Naive thymus-derived CD4-positive, alpha-beta T cell (primary cell): ENCODE results near the gene LBHD1. TPM values are rescaled to one million over a fixed set of nuclear protein-coding genes. Genes with fewer than 3 reads are reported as not detected.
"Not testable (repeated sequence)": the region's sequence is repeated elsewhere in the genome, so short reads cannot be mapped to it uniquely, and the experiment has no call there.

ENCODE experiments used
- ATAC-seq: fragments of 150-1000 bp; cut with Tn5 transposase; 2 replicates; pipeline ENCODE4 v1.10.0; 2021; ENCODE audit warnings: mild to moderate bottlenecking, moderate library complexity
- CTCF ChIA-PET: fragments of 350-600 bp; sonication (Branson Sonifier 250); formaldehyde crosslinking; loops from one replicate; lab custom pipeline; 2021; ENCODE audit warnings: antibody characterized with exemption; lab: Charles Lee
- POLR2A ChIA-PET: fragments of 350-600 bp; sonication (Branson Sonifier 250); formaldehyde crosslinking; loops from one replicate; lab custom pipeline; 2021; ENCODE audit warnings: antibody characterized with exemption, inconsistent platforms; lab: Charles Lee
- DNase-seq, 9 donors: peaks; one replicate each; pipeline versions ENCODE4 v3.0.0 to v3.0.0-alpha.2; 2020 to 2022; ENCODE audit warnings: mixed read lengths in 1 of 9
- H3K27ac ChIP-seq: one replicate; pipeline ENCODE4 v1.7.0; 2013; ENCODE audit warnings: mild to moderate bottlenecking, low read depth, low read length, moderate library complexity
- H3K27me3 ChIP-seq, 2 donors: one replicate each; pipeline ENCODE4 v1.7.0; 2013; ENCODE audit warnings: low read length in 2 of 2, mild to moderate bottlenecking in 2 of 2, moderate library complexity in 2 of 2; ENCODE audit not compliant: control insufficient read depth in 2 of 2, insufficient read depth in 2 of 2
- H3K36me3 ChIP-seq, 3 experiments: 1 replicate in 2 of 3; 2 replicates in 1 of 3; pipeline ENCODE4 v1.7.0; 2013; ENCODE audit warnings: low read length in 3 of 3, mild to moderate bottlenecking in 3 of 3, moderate library complexity in 1 of 3; ENCODE audit not compliant: insufficient read depth in 3 of 3, control insufficient read depth in 2 of 3
- H3K4me1 ChIP-seq, 2 donors: one replicate each; pipeline ENCODE4 v1.7.0; 2013; ENCODE audit warnings: low read length in 2 of 2, mild to moderate bottlenecking in 2 of 2, moderate library complexity in 1 of 2; ENCODE audit not compliant: control insufficient read depth in 2 of 2, insufficient read depth in 2 of 2
- H3K4me3 ChIP-seq: 2 replicates; pipeline ENCODE4 v1.7.0; 2013; ENCODE audit warnings: mild to moderate bottlenecking, low read length
- H3K9me3 ChIP-seq, 3 experiments: 1 replicate in 2 of 3; 2 replicates in 1 of 3; pipeline ENCODE4 v1.7.0; 2013; ENCODE audit warnings: low read length in 3 of 3; ENCODE audit not compliant: control insufficient read depth in 2 of 3
- H3K27ac Mint-ChIP-seq, 9 donors: one replicate each; pipeline ENCODE4 v1.8.0; 2020 to 2022; ENCODE audit warnings: mixed read lengths in 9 of 9, mild to moderate bottlenecking in 8 of 9, moderate library complexity in 5 of 9, inconsistent platforms in 2 of 9
- H3K27me3 Mint-ChIP-seq, 5 donors: one replicate each; pipeline ENCODE4 v1.8.0; 2021 to 2022; ENCODE audit warnings: mixed read lengths in 5 of 5, mild to moderate bottlenecking in 1 of 5
- H3K36me3 Mint-ChIP-seq, 5 donors: one replicate each; pipeline ENCODE4 v1.8.0; 2020 to 2022; ENCODE audit warnings: mixed read lengths in 5 of 5, mild to moderate bottlenecking in 3 of 5, inconsistent platforms in 1 of 5
- H3K4me1 Mint-ChIP-seq, 7 donors: one replicate each; pipeline ENCODE4 v1.8.0; 2020 to 2022; ENCODE audit warnings: mixed read lengths in 7 of 7, mild to moderate bottlenecking in 3 of 7, inconsistent platforms in 1 of 7
- H3K4me3 Mint-ChIP-seq, 10 donors: one replicate each; pipeline ENCODE4 v1.8.0; 2020 to 2022; ENCODE audit warnings: mild to moderate bottlenecking in 10 of 10, mixed read lengths in 10 of 10, moderate library complexity in 6 of 10, inconsistent platforms in 2 of 10
- H3K9me3 Mint-ChIP-seq, 11 donors: one replicate each; pipeline ENCODE4 v1.8.0; 2020 to 2022; ENCODE audit warnings: mixed read lengths in 11 of 11, mild to moderate bottlenecking in 4 of 11, inconsistent platforms in 1 of 11, moderate library complexity in 1 of 11
- intact Hi-C, 2 donors: fragments of 100-400 bp; cut with micrococcal nuclease; formaldehyde crosslinking; loops; one replicate each; pipeline ENCODE4 v1.15.1; 2023
- polyA plus RNA-seq, 2 donors: library from polyadenylated mRNA; unstranded; fragments of 300-500 nt; fragmentation: Illumina TruSeq; gene quantifications; one replicate each; pipeline ENCODE4 v1.2.3, GENCODE V29; 2021
- total RNA-seq, 6 experiments: library from RNA in 5 of 6; stranded (reverse) in 5 of 6; gene quantifications; 1 replicate in 5 of 6; 2 replicates in 1 of 6; pipeline ENCODE4 v1.2.3 and lab custom pipeline; 2021 to 2026

Gene LBHD1
- total and polyA plus RNA-seq, 7 experiments from 2014 or later: 3.5 to 26.4 (median 18.6) TPM

DNA sequence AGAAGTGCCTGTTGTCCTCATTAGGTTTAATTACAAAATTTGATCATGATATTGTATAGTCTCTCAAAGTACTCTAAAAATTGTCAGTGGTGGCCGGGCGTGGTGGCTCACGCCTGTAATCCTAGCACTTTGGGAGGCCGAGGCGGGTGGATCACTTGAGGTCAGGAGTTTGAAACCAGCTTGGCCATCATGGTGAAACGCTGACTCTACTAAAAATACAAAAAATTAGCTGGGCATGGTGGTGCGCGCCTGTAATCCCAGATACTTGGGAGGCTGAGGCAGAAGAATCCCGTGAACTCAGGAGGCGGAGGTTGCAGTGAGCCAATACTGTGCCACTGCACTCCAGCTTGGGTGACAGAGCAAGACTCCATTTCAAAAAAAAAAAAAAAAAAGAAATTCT lies 3.3 kb upstream of the LBHD1 start:
- H3K9me3 ChIP-seq, H3K27me3 Mint-ChIP-seq, ATAC-seq, H3K9me3 Mint-ChIP-seq, H3K27me3 ChIP-seq, H3K4me3 ChIP-seq, DNase-seq, CTCF ChIA-PET, H3K27ac ChIP-seq: not testable (repeated sequence)
- POLR2A ChIA-PET: interaction anchor here (0.6 to 14.8 kb wide), 8 partner anchors 7 to 85 kb away, joined by 3 to 332 read pairs (median 11); partner anchors contain the start of genes BSCL2, C11orf98, CSKMT and GANAB
- peaks cover 4 to 28% (median 10%) of the 10 kb centered on the region in 5 donors for H3K36me3 Mint-ChIP-seq
- peak overlapping the region in 3 of 9 donors; percentile 23 to 62 (median 47) for H3K27ac Mint-ChIP-seq
- H3K4me1 Mint-ChIP-seq: peaks cover 29 to 67% (median 56%) of the 10 kb centered on the region in 7 donors
- intact Hi-C loops: loop anchor here in 1 of 2 donors (10.0 kb wide), 1 partner anchor 251 kb away; no protein-coding TSS in a partner anchor
- Histone ChIP-seq H3K36me3 (peaks cover 0 to 46% (median 3%) of the 10 kb centered on the region in 3 experiments), H3K4me1 (peaks cover 13 to 31% of the 10 kb centered on the region in 2 donors)
- peak overlapping the region in 1 of 10 donors; percentile 41 for H3K4me3 Mint-ChIP-seq

GRCh38 chr11:62673196-62673525 lies 1.1 kb upstream of the LBHD1 start:
- POLR2A ChIA-PET: interaction anchor here (0.9 to 14.8 kb wide), 17 partner anchors 4 to 182 kb away, joined by 3 to 332 read pairs (median 4); partner anchors contain the start of genes BSCL2, C11orf98, CSKMT and GANAB
- Mint-ChIP-seq H3K4me3 (peak overlapping the region; percentile 47 to 100 (median 99)), H3K27me3 (no peaks in the 10 kb centered on the region), H3K4me1 (peaks cover 26 to 68% (median 57%) of the 10 kb centered on the region in 7 donors), H3K9me3 (no peaks in the 10 kb centered on the region), H3K27ac (peak overlapping the region in 5 of 9 donors; percentile 22 to 97 (median 91)), H3K36me3 (peaks cover 4 to 31% (median 10%) of the 10 kb centered on the region in 5 donors)
- H3K4me1 ChIP-seq: peaks cover 9 to 29% of the 10 kb centered on the region in 2 donors
- no peaks in the 10 kb centered on the region for H3K9me3 ChIP-seq
- peaks cover 0 to 42% (median 3%) of the 10 kb centered on the region in 3 experiments for H3K36me3 ChIP-seq
- ATAC-seq: no peak
- intact Hi-C loops: loop anchor here in 1 of 2 donors (2.0 to 10.0 kb wide), 3 partner anchors 50 to 248 kb away; no protein-coding TSS in a partner anchor
- peak overlapping the region; percentile 90 for H3K27ac ChIP-seq
- peak overlapping the region; percentile 2 for H3K4me3 ChIP-seq
- H3K27me3 ChIP-seq: no peaks in the 10 kb centered on the region
- no peak for DNase-seq
- CTCF ChIA-PET: interaction anchor here (1.0 to 1.5 kb wide), 2 partner anchors 9 to 22 kb away, joined by 3 to 11 read pairs; partner anchors contain the start of genes C11orf98 and CSKMT

DNA sequence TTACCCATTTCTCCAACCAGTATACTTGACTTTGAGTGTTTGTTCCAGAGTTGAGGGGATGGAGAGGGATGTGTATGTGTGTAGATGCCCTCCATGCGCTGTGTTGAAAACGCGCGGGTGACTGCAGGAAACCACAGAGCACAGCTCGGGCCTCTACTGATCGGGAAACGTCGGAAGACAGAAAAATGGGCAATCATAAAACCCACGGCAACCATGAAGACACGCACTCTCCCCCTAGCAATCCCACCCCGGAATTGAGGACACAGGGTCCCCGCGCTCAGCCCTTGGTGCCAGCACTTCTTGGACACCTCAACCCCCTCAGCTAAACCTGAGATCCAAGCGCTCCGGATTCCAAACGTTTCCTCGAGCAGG lies 845 bp downstream of the LBHD1 start:
- POLR2A ChIA-PET: interaction anchor here (0.7 to 14.8 kb wide), 29 partner anchors 6 to 211 kb away, joined by 3 to 332 read pairs (median 8); partner anchors contain the start of genes B3GAT3, BSCL2, EEF1G and GANAB

GRCh38 chr11:62669420-62670161 lies 2.5 kb downstream of the LBHD1 start:
- Histone ChIP-seq H3K4me3 (no peak overlapping the region), H3K4me1 (peaks cover 21 to 33% of the 10 kb centered on the region in 2 donors), H3K27ac (peak overlapping the region; percentile 90), H3K9me3 (no peaks in the 10 kb centered on the region), H3K36me3 (peaks cover 0 to 38% (median 0%) of the 10 kb centered on the region in 3 experiments), H3K27me3 (no peaks in the 10 kb centered on the region)
- ChIA-PET CTCF (interaction anchor here (0.6 to 1.3 kb wide), 2 partner anchors 49 to 75 kb away, joined by 3 to 4 read pairs; no protein-coding TSS in a partner anchor), POLR2A (interaction anchor here (0.6 to 14.8 kb wide), 17 partner anchors 8 to 1511 kb away, joined by 3 to 332 read pairs (median 5); partner anchors contain the start of genes B3GAT3, BSCL2, GANAB and GNG3)
- Mint-ChIP-seq H3K36me3 (peaks cover under 1 to 28% (median under 1%) of the 10 kb centered on the region in 5 donors), H3K27me3 (no peaks in the 10 kb centered on the region), H3K9me3 (peaks cover 0 to 3% (median 0%) of the 10 kb centered on the region in 11 donors), H3K4me1 (peaks cover 12 to 70% (median 53%) of the 10 kb centered on the region in 7 donors), H3K4me3 (peak overlapping the region in 7 of 10 donors; percentile 32 to 100 (median 98)), H3K27ac (peak overlapping the region in 8 of 9 donors; percentile 79 to 97 (median 95))
- ATAC-seq: no peak
- intact Hi-C loops: loop anchor here (2.0 to 10.0 kb wide), 3 partner anchors 17 to 245 kb away; partner anchors contain the start of gene INTS5 (in 2 of the 2)
- DNase-seq: no peak

More for the DNA sequence above, 845 bp downstream of the LBHD1 start:
- intact Hi-C loops: loop anchor here (1.0 to 10.0 kb wide), 6 partner anchors 8 to 246 kb away; partner anchors contain the start of genes INTS5 (in 2 of the 2), UBXN1 (in 2 of the 2) and TUT1 (in 1 of the 2)
- peak; percentile 61 for ATAC-seq
- DNase-seq: peak in 1 of 9 donors; percentile 68
- Histone ChIP-seq H3K27ac (peak overlapping the region; percentile 90), H3K4me3 (peak overlapping the region; percentile 62), H3K9me3 (no peaks in the 10 kb centered on the region), H3K4me1 (peaks cover 18 to 31% of the 10 kb centered on the region in 2 donors), H3K27me3 (no peaks in the 10 kb centered on the region), H3K36me3 (peaks cover 0 to 30% (median 0%) of the 10 kb centered on the region in 3 experiments)
- Mint-ChIP-seq H3K27me3 (no peaks in the 10 kb centered on the region), H3K9me3 (no peaks in the 10 kb centered on the region), H3K4me3 (peak overlapping the region; percentile 94 to 100 (median 99)), H3K4me1 (peaks cover 16 to 67% (median 55%) of the 10 kb centered on the region in 7 donors), H3K27ac (peak overlapping the region; percentile 91 to 97 (median 96)), H3K36me3 (peaks cover 4 to 29% (median 5%) of the 10 kb centered on the region in 5 donors)
- CTCF ChIA-PET: interaction anchor here (0.7 to 1.7 kb wide), 4 partner anchors 9 to 80 kb away, joined by 4 to 9 read pairs (median 4); partner anchors contain the start of gene TUT1

DNA sequence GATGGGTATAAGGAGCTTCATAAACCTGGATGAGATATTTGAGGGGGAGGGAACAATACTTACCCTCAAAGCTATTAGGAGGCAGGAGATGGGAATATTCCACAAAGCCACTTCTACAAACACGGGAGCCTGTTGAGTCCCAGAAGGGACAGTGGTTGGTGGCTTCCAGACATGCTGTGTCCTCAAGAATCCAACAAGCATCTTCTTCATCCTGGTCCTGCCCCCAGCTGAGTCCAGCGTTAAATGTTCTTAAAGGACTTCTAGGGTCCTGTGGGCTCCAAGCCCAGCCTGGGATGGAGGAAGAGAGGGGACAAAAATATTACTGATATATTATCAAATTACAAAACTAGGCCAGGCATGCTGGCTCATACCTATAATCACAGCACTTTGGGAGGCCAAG lies 4.6 kb downstream of the LBHD1 start:
- Histone ChIP-seq H3K27me3 (no peaks in the 10 kb centered on the region), H3K4me1 (peaks cover 23 to 24% of the 10 kb centered on the region in 2 donors), H3K27ac (peak overlapping the region; percentile 85), H3K36me3 (peaks cover 0 to 34% (median 3%) of the 10 kb centered on the region in 3 experiments), H3K9me3 (no peaks in the 10 kb centered on the region), H3K4me3 (no peak overlapping the region)
- H3K4me3 Mint-ChIP-seq: peak overlapping the region in 9 of 10 donors; percentile 12 to 98 (median 96)
- DNase-seq (no peak), ATAC-seq (no peak)
- peaks cover 0 to 30% (median 7%) of the 10 kb centered on the region in 5 donors for H3K36me3 Mint-ChIP-seq
- H3K27me3 Mint-ChIP-seq: no peaks in the 10 kb centered on the region
- peaks cover 13 to 67% (median 52%) of the 10 kb centered on the region in 7 donors for H3K4me1 Mint-ChIP-seq
- ChIA-PET CTCF (interaction anchor here (0.6 to 1.6 kb wide), 4 partner anchors 12 to 74 kb away, joined by 3 to 7 read pairs (median 4); partner anchors contain the start of gene LRRN4CL), POLR2A (interaction anchor here (1.0 to 14.8 kb wide), 22 partner anchors 10 to 223 kb away, joined by 3 to 332 read pairs (median 6); partner anchors contain the start of genes B3GAT3, BSCL2, EEF1G and EML3)
- peaks cover 0 to 3% (median 0%) of the 10 kb centered on the region in 11 donors for H3K9me3 Mint-ChIP-seq
- peak overlapping the region in 8 of 9 donors; percentile 6 to 94 (median 44) for H3K27ac Mint-ChIP-seq
- intact Hi-C loops: no loop called here
